H1 (cell line): ENCODE data around the gene THAP2. TPM values are rescaled to one million over a fixed set of nuclear protein-coding genes. Genes with fewer than 3 reads are reported as not detected.

ENCODE experiments used
- CTCF ChIA-PET: fragments of 300-600 bp; sonication (Branson Sonifier 250); formaldehyde crosslinking; loops from one replicate; lab custom pipeline; 2021; ENCODE audit not compliant: partially characterized antibody; lab: Charles Lee
- POLR2A ChIA-PET: fragments of 300-600 bp; sonication (Branson Sonifier 250); formaldehyde crosslinking; loops from one replicate; lab custom pipeline; 2021; ENCODE audit warnings: inconsistent platforms; ENCODE audit not compliant: partially characterized antibody; lab: Charles Lee
- DNase-seq, 2 experiments: peaks; one replicate each; pipeline versions ENCODE4 v3.0.0 to v3.0.0-alpha.2; 2010 to 2022; ENCODE audit warnings: low spot score in 2 of 2, low read depth in 1 of 2, mixed read lengths in 1 of 2
- FAIRE-seq: peaks from 2 replicates; lab custom pipeline; 2011; peaks lifted over from hg19 to GRCh38; lab: Jason Lieb, UNC
- H2AFZ ChIP-seq: 2 replicates; pipeline ENCODE4 v1.8.1; 2012; ENCODE audit warnings: low read length, inconsistent platforms
- H2AK5ac ChIP-seq: 2 replicates; pipeline ENCODE4 v1.6.1; 2013; ENCODE audit warnings: low read depth, low read length
- H2BK120ac ChIP-seq: replicated peaks from 2 replicates; pipeline ENCODE3; 2013; ENCODE audit warnings: low read depth, low read length, inconsistent platforms
- H2BK12ac ChIP-seq: 2 replicates; pipeline ENCODE4 v1.6.1; 2013; ENCODE audit warnings: low read depth, low read length
- H2BK15ac ChIP-seq: 2 replicates; pipeline ENCODE4 v1.6.1; 2013; ENCODE audit warnings: low read length
- H2BK20ac ChIP-seq: 2 replicates; pipeline ENCODE4 v1.6.1; 2013; ENCODE audit warnings: low read length
- H2BK5ac ChIP-seq: 2 replicates; pipeline ENCODE4 v1.6.1; 2013; ENCODE audit warnings: low read depth, low read length
- H3K14ac ChIP-seq: 2 replicates; pipeline ENCODE4 v1.6.1; 2013; ENCODE audit warnings: inconsistent platforms; ENCODE audit not compliant: insufficient read length
- H3K18ac ChIP-seq: 2 replicates; pipeline ENCODE4 v1.6.1; 2013; ENCODE audit warnings: low read length; ENCODE audit errors: extremely low read depth
- H3K23ac ChIP-seq: 2 replicates; pipeline ENCODE4 v1.6.1; 2013; ENCODE audit warnings: inconsistent platforms; ENCODE audit not compliant: insufficient read length
- H3K23me2 ChIP-seq: 2 replicates; pipeline ENCODE4 v1.6.1; 2013; ENCODE audit warnings: low read depth, low read length
- H3K27ac ChIP-seq: 2 replicates; pipeline ENCODE4 v1.6.1; 2011; ENCODE audit warnings: low read depth, low read length, inconsistent platforms
- H3K27me3 ChIP-seq, 4 experiments: replicated peaks in 1 of 4; 1 replicate in 1 of 4; 2 replicates in 3 of 4; pipeline versions ENCODE4 v1.6.1 to v1.8.1; 2011 to 2013; ENCODE audit warnings: low read length in 3 of 4, mild to moderate bottlenecking in 3 of 4, inconsistent platforms in 2 of 4, mixed read lengths in 2 of 4, moderate library complexity in 1 of 4; ENCODE audit not compliant: control insufficient read depth in 3 of 4, insufficient read depth in 3 of 4; ENCODE audit errors: extremely low read depth in 1 of 4
- H3K36me3 ChIP-seq, 4 experiments: 2 replicates each; pipeline versions ENCODE4 v1.6.1 to v1.8.1; 2011 to 2013; ENCODE audit warnings: mild to moderate bottlenecking in 4 of 4, low read length in 3 of 4, moderate library complexity in 2 of 4, control low read depth in 1 of 4, inconsistent platforms in 1 of 4; ENCODE audit not compliant: insufficient read depth in 4 of 4, control insufficient read depth in 2 of 4
- H3K4ac ChIP-seq: replicated peaks from 2 replicates; pipeline ENCODE3; 2013; ENCODE audit warnings: low read length, low read depth, mixed read lengths, inconsistent platforms; ENCODE audit not compliant: insufficient read length
- H3K4me1 ChIP-seq, 4 experiments: replicated peaks in 1 of 4; 1 replicate in 1 of 4; 2 replicates in 3 of 4; pipeline versions ENCODE4 v1.6.1 to v1.8.1; 2011 to 2013; ENCODE audit warnings: low read length in 3 of 4, inconsistent platforms in 2 of 4, mixed read lengths in 1 of 4; ENCODE audit not compliant: insufficient read depth in 4 of 4, control insufficient read depth in 3 of 4
- H3K4me2 ChIP-seq, 2 experiments: 2 replicates each; pipeline versions ENCODE4 v1.6.1 to v1.8.1; 2011 to 2013; ENCODE audit warnings: low read depth in 2 of 2, low read length in 2 of 2, control low read depth in 1 of 2, inconsistent platforms in 1 of 2, mild to moderate bottlenecking in 1 of 2; ENCODE audit not compliant: insufficient read depth in 1 of 2
- H3K4me3 ChIP-seq, 4 experiments: fragments of 200-600, 300-600 bp in 1 of 4; sonication (generic), shearing (Covaris generic), sonication (Bioruptor Twin) in 1 of 4; 2 replicates each; pipeline versions ENCODE4 v1.5.1 to v1.8.1; 2011 to 2016; ENCODE audit warnings: low read length in 4 of 4, low read depth in 3 of 4, control low read depth in 2 of 4, inconsistent platforms in 2 of 4, mild to moderate bottlenecking in 2 of 4, mixed read lengths in 1 of 4, moderate library complexity in 1 of 4; ENCODE audit not compliant: insufficient read depth in 2 of 4; ENCODE audit errors: extremely low read depth in 1 of 4
- H3K56ac ChIP-seq: replicated peaks from 2 replicates; pipeline ENCODE3; 2013; ENCODE audit warnings: low read depth, mild to moderate bottlenecking, mixed read lengths, low read length, inconsistent platforms; ENCODE audit not compliant: insufficient read length
- H3K79me1 ChIP-seq: 2 replicates; pipeline ENCODE4 v1.6.1; 2013; ENCODE audit warnings: low read depth, low read length, control low read depth
- H3K79me2 ChIP-seq, 2 experiments: 2 replicates each; pipeline versions ENCODE4 v1.6.1 to v1.8.1; 2012 to 2013; ENCODE audit warnings: low read length in 2 of 2, mild to moderate bottlenecking in 2 of 2, inconsistent platforms in 1 of 2; ENCODE audit not compliant: insufficient read depth in 2 of 2, control insufficient read depth in 1 of 2
- H3K9ac ChIP-seq, 4 experiments: replicated peaks in 1 of 4; 1 replicate in 1 of 4; 2 replicates in 3 of 4; pipeline versions ENCODE4 v1.6.1 to v1.8.1; 2011 to 2013; ENCODE audit warnings: low read depth in 3 of 4, low read length in 3 of 4, control low read depth in 2 of 4, mild to moderate bottlenecking in 2 of 4, moderate library complexity in 2 of 4, inconsistent platforms in 1 of 4; ENCODE audit errors: extremely low read depth in 1 of 4
- H3K9me3 ChIP-seq, 2 experiments: 2 replicates each; pipeline versions ENCODE4 v1.6.1 to v1.8.1; 2012 to 2013; ENCODE audit warnings: mild to moderate bottlenecking in 2 of 2, moderate library complexity in 2 of 2, control low read depth in 1 of 2, inconsistent platforms in 1 of 2, low read depth in 1 of 2, low read length in 1 of 2, mixed read lengths in 1 of 2; ENCODE audit not compliant: insufficient read depth in 2 of 2
- H4K20me1 ChIP-seq, 2 experiments: replicated peaks in 1 of 2; 2 replicates each; pipeline versions ENCODE3 to v1.8.1; 2011 to 2013; ENCODE audit warnings: inconsistent platforms in 2 of 2, low read length in 2 of 2, mild to moderate bottlenecking in 1 of 2; ENCODE audit not compliant: insufficient read depth in 2 of 2, control insufficient read depth in 1 of 2
- H4K5ac ChIP-seq: 2 replicates; pipeline ENCODE4 v1.6.1; 2013; ENCODE audit warnings: low read length, low read depth, mixed read lengths, inconsistent platforms; ENCODE audit not compliant: insufficient read length
- H4K8ac ChIP-seq: 2 replicates; pipeline ENCODE4 v1.8.0; 2013; ENCODE audit warnings: mild to moderate bottlenecking, moderate library complexity, low read length, inconsistent platforms; ENCODE audit not compliant: insufficient read depth; ENCODE audit errors: extremely low read depth
- H4K91ac ChIP-seq: replicated peaks from 2 replicates; pipeline ENCODE3; 2013; ENCODE audit warnings: low read length, mixed read lengths, inconsistent platforms; ENCODE audit not compliant: insufficient read length
- CHD1 ChIP-seq: IDR thresholded peaks from 2 replicates; pipeline ENCODE4 v1.6.1; 2012; ENCODE audit warnings: low read depth, low read length, improper control_type of control experiment
- CTBP2 ChIP-seq: IDR thresholded peaks from 2 replicates; pipeline ENCODE4 v1.7.0; 2011; ENCODE audit warnings: borderline replicate concordance, mild to moderate bottlenecking, moderate library complexity, mixed read lengths, low read length; ENCODE audit not compliant: insufficient read depth, insufficient read length
- EGR1 ChIP-seq: IDR thresholded peaks from 2 replicates; pipeline ENCODE4 v1.6.1; 2011; ENCODE audit warnings: low read depth, low read length, borderline replicate concordance
- FOSL1 ChIP-seq: IDR thresholded peaks from 2 replicates; pipeline ENCODE4 v1.6.1; 2011; ENCODE audit warnings: mild to moderate bottlenecking, low read depth, low read length, moderate library complexity; ENCODE audit not compliant: insufficient read depth
- HDAC2 ChIP-seq, 2 experiments: fragments of 300-600 bp in 1 of 2; sonication (generic) in 1 of 2; IDR thresholded peaks; 2 replicates each; pipeline ENCODE4 v1.6.1; 2011 to 2012; ENCODE audit warnings: low read depth in 2 of 2, low read length in 2 of 2, mild to moderate bottlenecking in 2 of 2, moderate library complexity in 2 of 2, borderline replicate concordance in 1 of 2, inconsistent platforms in 1 of 2
- NANOG ChIP-seq: IDR thresholded peaks from 2 replicates; pipeline ENCODE4 v1.6.1; 2011; ENCODE audit warnings: low read length, low read depth, mild to moderate bottlenecking, inconsistent platforms; ENCODE audit not compliant: insufficient read depth, poor library complexity, severe bottlenecking
- RFX5 ChIP-seq: IDR thresholded peaks from 2 replicates; pipeline ENCODE4 v1.6.1; 2011; ENCODE audit warnings: low read depth, low read length, improper control_type of control experiment, borderline replicate concordance
- RNF2 ChIP-seq: fragments of 200-900, 300-1000 bp; sonication (generic); IDR thresholded peaks from 2 replicates; pipeline ENCODE4 v1.7.1; 2016; ENCODE audit warnings: borderline replicate concordance, low read depth, mild to moderate bottlenecking, antibody characterized with exemption, low read length; ENCODE audit not compliant: poor library complexity, severe bottlenecking; ENCODE audit errors: missing control alignments
- TEAD4 ChIP-seq: IDR thresholded peaks from 2 replicates; pipeline ENCODE4 v1.6.1; 2012; ENCODE audit warnings: low read depth, low read length, inconsistent platforms, mixed read lengths
- ZNF274 ChIP-seq: IDR thresholded peaks from 2 replicates; pipeline ENCODE4 v1.7.0; 2012; ENCODE audit warnings: low read length, borderline replicate concordance; ENCODE audit errors: extremely low read depth
- WGBS, 2 experiments: shearing (Covaris generic) in 1 of 2; methylation state at CpG; one replicate each; pipeline versions ENCODE4 v1.1.6 to v1.1.7; 2013 to 2015; ENCODE audit warnings: low lambda C conversion rate in 2 of 2, mixed read lengths in 2 of 2, inconsistent platforms in 1 of 2, low coverage in 1 of 2, missing lambda C conversion rate in 1 of 2; ENCODE audit not compliant: insufficient replicate concordance in 2 of 2, insufficient coverage in 1 of 2, insufficient read length in 1 of 2; ENCODE audit errors: extremely low coverage in 1 of 2, missing lambda C conversion rate in 1 of 2; 5-methylcytosine and 5-hydroxymethylcytosine counted together
- polyA plus RNA-seq, 7 experiments: library from polyadenylated mRNA; depleted of rRNA in 3 of 7; stranded (reverse) in 5 of 7; unstranded in 2 of 7; fragments of >200 nt in 5 of 7; fragments of 200-250 nt in 2 of 7; gene quantifications; 1 replicate in 5 of 7; 2 replicates in 1 of 7; 4 replicates in 1 of 7; pipeline versions ENCODE4 v1.2.1 to v1.2.3, GENCODE V29; 2011 to 2013; ENCODE audit warnings: missing spikeins in 2 of 7, mixed read lengths in 2 of 7
- total RNA-seq: library from RNA; stranded (reverse); fragmentation: NEBNext Ultra II Directional; extraction: Animal tissue kit (Norgen Biotek cat#: 25700); gene quantifications from 2 replicates; pipeline ENCODE4 v1.2.1, GENCODE V29; 2021

The THAP2 gene
- total and polyA plus RNA-seq, 2 of the 8 experiments (the other 6 are each of a cell fraction or from before 2014, with no cell fraction given): 1.8 to 5.3 TPM

DNA sequence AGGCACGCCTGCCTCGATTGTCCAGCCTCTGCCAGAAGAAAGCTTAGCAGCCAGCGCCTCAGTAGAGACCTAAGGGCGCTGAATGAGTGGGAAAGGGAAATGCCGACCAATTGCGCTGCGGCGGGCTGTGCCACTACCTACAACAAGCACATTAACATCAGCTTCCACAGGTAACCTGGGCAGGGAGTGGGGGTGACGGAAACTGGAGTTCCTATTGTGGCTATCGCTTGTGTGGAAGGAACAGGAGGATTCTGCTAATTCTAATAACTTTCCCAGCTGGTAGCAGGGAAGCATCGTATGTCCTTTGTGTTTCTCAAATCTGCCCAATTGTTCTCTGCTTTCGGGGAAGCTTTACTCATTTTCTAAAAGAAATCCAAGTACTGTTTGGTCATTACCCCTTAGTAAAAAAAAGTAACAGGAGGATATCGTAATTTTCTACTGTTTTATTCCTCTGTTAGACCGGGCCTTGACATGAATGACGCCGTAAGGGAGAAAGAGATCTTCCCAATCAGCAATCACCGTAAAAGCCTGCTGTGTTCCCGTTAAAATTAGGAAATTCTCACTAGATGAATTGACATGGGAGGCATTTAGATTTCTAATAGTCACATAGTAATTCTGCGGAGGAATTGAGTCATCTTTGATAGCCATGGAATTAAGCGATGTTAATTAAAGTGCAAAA lies 449 bp downstream of the THAP2 start:
- Histone ChIP-seq H2BK120ac (peak overlapping the region; percentile 8), H2BK20ac (no peak overlapping the region), H3K9me3 (no peaks in the 10 kb centered on the region), H4K5ac (peak overlapping the region; percentile 96), H3K27ac (peak overlapping the region; percentile 98), H2BK12ac (peak overlapping the region; percentile 100), H2AFZ (peak overlapping the region; percentile 73), H3K4me1 (no peaks in the 10 kb centered on the region; a peak in 1 of 7 replicates), H3K27me3 (no peaks in the 10 kb centered on the region), H3K79me2 (peaks cover 0 to 54% of the 10 kb centered on the region in 2 experiments; a peak in 3 of 4 replicates), H3K14ac (no peak overlapping the region), H3K23ac (no peak overlapping the region), H3K36me3 (peaks cover 0 to 8% (median 2%) of the 10 kb centered on the region in 4 experiments; a peak in 4 of 8 replicates), H2BK5ac (peak overlapping the region; percentile 100), H3K79me1 (no peaks in the 10 kb centered on the region), H2BK15ac (peak overlapping the region; percentile 93; the same call in 1 of the 2 replicates), H3K4me3 (peak overlapping the region; percentile 84 to 98 (median 94)), H3K9ac (peak overlapping the region; percentile 93 to 99 (median 96)), H3K56ac (peak overlapping the region; percentile 96), H4K20me1 (peaks cover 4 to 7% of the 10 kb centered on the region in 2 experiments), H4K8ac (peak overlapping the region; percentile 99), H2AK5ac (peak overlapping the region; percentile 96; the same call in 1 of the 2 replicates), H3K4ac (peak overlapping the region; percentile 17), H3K23me2 (peaks cover 6% of the 10 kb centered on the region; the same call in 1 of the 2 replicates), H3K4me2 (peak overlapping the region; percentile 51 to 65), H4K91ac (peak overlapping the region; percentile 77), H3K18ac (peak overlapping the region; percentile 99)
- DNase-seq: no peak
- no peak for FAIRE-seq
- POLR2A ChIA-PET: interaction anchor here (0.5 to 4.5 kb wide), 26 partner anchors 8 to 422 kb away, joined by 3 to 81 read pairs (median 4); partner anchors contain the start of genes RAB21 and TMEM19
- CTCF ChIA-PET: interaction anchor here (0.5 to 3.7 kb wide), 6 partner anchors 20 to 315 kb away, joined by 3 to 21 read pairs (median 4); partner anchors contain the start of gene TMEM19
- WGBS, 2 experiments: 3% methylated on average over 20 of the region's 20 CpGs; no CpG with 5 or more reads in 1 of the 2 experiments
- no peak for TF ChIP-seq CHD1
- TF ChIP-seq NANOG: no peak
- no peak for TF ChIP-seq RFX5
- no peak for TF ChIP-seq ZNF274
- 0 out of 4 replicates have a peak, but pooled peaks of 1 of the 2 experiments have one; percentile 43 for TF ChIP-seq HDAC2 (IDR thresholded peaks at IDR 0.05; ENCODE audit: borderline replicate concordance in 1 of 2, low read depth in 2 of 2, low read length in 2 of 2)
- TF ChIP-seq RNF2: no peak
- no peak for TF ChIP-seq FOSL1
- no peak for TF ChIP-seq CTBP2
- TF ChIP-seq TEAD4: no peak
- no peak for TF ChIP-seq EGR1
